ENCODE results near the gene TNNI2. TPM values are rescaled to one million over a fixed set of nuclear protein-coding genes. Genes with fewer than 3 reads are reported as not detected.
"Not testable (repeated sequence)": the region's sequence is repeated elsewhere in the genome, so short reads cannot be mapped to it uniquely, and the experiment has no call there.

Gene TNNI2
- total RNA-seq = not detected

- no peak for DNase-seq
Observed at GRCh38 chr11:1838426-1839144, at the start of gene TNNI2. Gene TNNI2 (plus strand): TSS chr11:1838981. CDS start chr11:1839697, 716 bp downstream.

GRCh38 chr11:1791912-1792311, 46.9 kb upstream of the TNNI2 start:
- no peak for DNase-seq

- no peak for DNase-seq
Observed at GRCh38 chr11:1792461-1792860, 46.3 kb upstream of the TNNI2 start.

GRCh38 chr11:1793081-1793480, 45.7 kb upstream of the TNNI2 start:
- no peak for DNase-seq

GRCh38 chr11:1796413-1797011, 42.3 kb upstream of the TNNI2 start:
- DNase-seq = no peak

GRCh38 chr11:1797391-1798125, 41.2 kb upstream of the TNNI2 start:
- DNase-seq = no peak

GRCh38 chr11:1803246-1803645, 35.5 kb upstream of the TNNI2 start:
- DNase-seq = no peak

GRCh38 chr11:1803835-1804519, 34.8 kb upstream of the TNNI2 start:
- DNase-seq = not testable (repeated sequence)

GRCh38 chr11:1805525-1805924, 33.3 kb upstream of the TNNI2 start:
- DNase-seq = no peak

- no peak for DNase-seq
Observed at GRCh38 chr11:1807264-1807995, 31.4 kb upstream of the TNNI2 start.

GRCh38 chr11:1810761-1811160, 28.0 kb upstream of the TNNI2 start:
- DNase-seq = no peak

GRCh38 chr11:1812274-1812673, 26.5 kb upstream of the TNNI2 start:
- no peak for DNase-seq

GRCh38 chr11:1812801-1813200, 26.0 kb upstream of the TNNI2 start:
- no peak for DNase-seq

GRCh38 chr11:1813356-1813755, 25.4 kb upstream of the TNNI2 start:
- not testable (repeated sequence) for DNase-seq

- no peak for DNase-seq
Observed at GRCh38 chr11:1814691-1815090, 24.1 kb upstream of the TNNI2 start.

- DNase-seq = no peak
Observed at GRCh38 chr11:1815311-1815710, 23.5 kb upstream of the TNNI2 start.

- no peak for DNase-seq
Observed at GRCh38 chr11:1815751-1816150, 23.0 kb upstream of the TNNI2 start.

- no peak for DNase-seq
Observed at GRCh38 chr11:1817000-1817399, 21.8 kb upstream of the TNNI2 start.

- no peak for DNase-seq
Observed at GRCh38 chr11:1817511-1817910, 21.3 kb upstream of the TNNI2 start.

- no peak for DNase-seq
Observed at GRCh38 chr11:1819074-1819473, 19.7 kb upstream of the TNNI2 start.

- no peak for DNase-seq
Observed at GRCh38 chr11:1820463-1821325, 18.1 kb upstream of the TNNI2 start.

GRCh38 chr11:1821562-1821961, 17.2 kb upstream of the TNNI2 start:
- no peak for DNase-seq
